GM12878 (cell line): ENCODE results near the gene MYO7A. TPM values are rescaled to one million over a fixed set of nuclear protein-coding genes. Genes with fewer than 3 reads are reported as not detected.

Source experiments
- ATAC-seq: fragments of 200-7000 bp; cut with Tn5 transposase; 3 replicates; pipeline ENCODE4 v1.9.1; 2020; ENCODE audit warnings: mild to moderate bottlenecking, moderate library complexity
- BruUV-seq: library from RNA; stranded (reverse); fragments of 400-500 nt; replicated peaks from 2 replicates; lab custom pipeline; 2021; lab: Mats Ljungman, UMichigan
- CTCF ChIA-PET: fragments of 300-600 bp; sonication (Branson Sonifier 250); formaldehyde crosslinking; extraction: SDS; loops from one replicate; lab custom pipeline; 2021; ENCODE audit warnings: inconsistent platforms; lab: Yijun Ruan, JAX
- POLR2A ChIA-PET: fragments of 350-600 bp; formaldehyde crosslinking; extraction: SDS; loops from one replicate; lab custom pipeline; 2021; ENCODE audit warnings: inconsistent platforms; lab: Charles Lee
- RAD21 ChIA-PET: fragments of 300-600 bp; sonication (Branson Sonifier 250); formaldehyde crosslinking; loops from one replicate; lab custom pipeline; 2023; ENCODE audit warnings: antibody characterized with exemption; ENCODE audit not compliant: unreplicated experiment; lab: Charles Lee
- SMC1A ChIA-PET: fragments of 300-600 bp; sonication (Branson Sonifier 250); formaldehyde crosslinking; loops from one replicate; lab custom pipeline; 2023; ENCODE audit not compliant: unreplicated experiment, uncharacterized antibody; lab: Charles Lee
- DNase-seq: peaks from one replicate; pipeline ENCODE4 v3.0.0-alpha.2; 2011; ENCODE audit warnings: low read depth, low spot score
- FAIRE-seq: peaks from 3 replicates; lab custom pipeline; 2011; peaks lifted over from hg19 to GRCh38; lab: Jason Lieb, UNC
- H2AFZ ChIP-seq: 2 replicates; pipeline ENCODE4 v1.6.0; 2011; ENCODE audit warnings: low read depth, low read length, control low read depth; ENCODE audit not compliant: control insufficient read depth
- H3K27ac ChIP-seq: 2 replicates; pipeline ENCODE4 v1.5.1; 2011; ENCODE audit warnings: control low read depth; ENCODE audit not compliant: control insufficient read depth, insufficient read depth
- H3K27me3 ChIP-seq, 2 experiments: replicated peaks in 1 of 2; 2 replicates each; pipeline versions ENCODE4 v1.6.0 to v1.6.1; 2011; ENCODE audit warnings: low read length in 1 of 2; ENCODE audit not compliant: control insufficient read depth in 2 of 2, insufficient read depth in 2 of 2
- H3K36me3 ChIP-seq, 2 experiments: 2 replicates each; pipeline ENCODE4 v1.5.1; 2011; ENCODE audit warnings: low read length in 1 of 2; ENCODE audit not compliant: control insufficient read depth in 2 of 2, insufficient read depth in 2 of 2
- H3K4me1 ChIP-seq: 2 replicates; pipeline ENCODE4 v1.6.1; 2011; ENCODE audit warnings: mild to moderate bottlenecking, low read length, moderate library complexity, mixed read lengths; ENCODE audit not compliant: control insufficient read depth, insufficient read depth
- H3K4me2 ChIP-seq: 2 replicates; pipeline ENCODE4 v1.6.0; 2011; ENCODE audit warnings: control low read depth; ENCODE audit not compliant: control insufficient read depth, insufficient read depth
- H3K4me3 ChIP-seq: fragments of 200-600 bp; sonication (generic); 2 replicates; pipeline ENCODE4 v1.5.1; 2016
- H3K79me2 ChIP-seq: 2 replicates; pipeline ENCODE4 v1.6.0; 2011; ENCODE audit warnings: low read length; ENCODE audit not compliant: control insufficient read depth, insufficient read depth
- H3K9ac ChIP-seq: 2 replicates; pipeline ENCODE4 v1.8.0; 2011; ENCODE audit warnings: low read length, control low read depth, mixed read lengths; ENCODE audit not compliant: control insufficient read depth, insufficient read depth
- H3K9me3 ChIP-seq: replicated peaks from 3 replicates; pipeline ENCODE4 v1.5.1; 2011; ENCODE audit warnings: mild to moderate bottlenecking, low read length; ENCODE audit not compliant: control insufficient read depth, insufficient read depth
- H4K20me1 ChIP-seq: 2 replicates; pipeline ENCODE4 v1.6.0; 2011; ENCODE audit not compliant: control insufficient read depth, insufficient read depth
- ETV6 ChIP-seq, 2 experiments: fragments of 450-650 bp in 1 of 2; IDR thresholded peaks in 1 of 2; conservative IDR thresholded peaks in 1 of 2; 2 replicates each; pipeline ENCODE4 v1.6.1; 2014; ENCODE audit warnings: antibody characterized with exemption in 1 of 2, borderline replicate concordance in 1 of 2, low read depth in 1 of 2, mild to moderate bottlenecking in 1 of 2, moderate library complexity in 1 of 2
- FOXM1 ChIP-seq: IDR thresholded peaks from 2 replicates; pipeline ENCODE4 v1.6.1; 2012; ENCODE audit warnings: low read depth, mild to moderate bottlenecking, inconsistent platforms, low read length, moderate library complexity
- MYC ChIP-seq: IDR thresholded peaks from 2 replicates; pipeline ENCODE4 v1.6.1; 2011; ENCODE audit warnings: mild to moderate bottlenecking, low read length, moderate library complexity, inconsistent platforms; ENCODE audit not compliant: insufficient read depth, insufficient replicate concordance, insufficient read length, severe bottlenecking
- RBBP5 ChIP-seq: fragments of 200-600 bp; sonication (generic); conservative IDR thresholded peaks from 2 replicates; pipeline ENCODE4 v1.6.1; 2016
- RELA ChIP-seq: fragments of 450-650 bp; IDR thresholded peaks from 2 replicates; pipeline ENCODE4 v1.8.0; 2014; ENCODE audit warnings: borderline replicate concordance; ENCODE audit not compliant: partially characterized antibody
- TCF7 ChIP-seq: IDR thresholded peaks from 2 replicates; pipeline ENCODE4 v1.6.1; 2014; ENCODE audit warnings: antibody characterized with exemption, borderline replicate concordance
- ZBTB4 ChIP-seq: fragments of 450-650 bp; formaldehyde crosslinking; IDR thresholded peaks from 2 replicates; pipeline ENCODE4 v1.4.0; 2022; ENCODE audit warnings: mild to moderate bottlenecking, moderate library complexity
- ZSCAN29 ChIP-seq: fragments of 450-650 bp; IDR thresholded peaks from 2 replicates; pipeline ENCODE4 v1.6.1; 2017; ENCODE audit warnings: mild to moderate bottlenecking, moderate library complexity
- WGBS: methylation state at CpG from one replicate; pipeline ENCODE4 v1.1.6; 2016; ENCODE audit warnings: low lambda C conversion rate; ENCODE audit not compliant: insufficient replicate concordance, insufficient coverage; ENCODE audit errors: missing lambda C conversion rate; 5-methylcytosine and 5-hydroxymethylcytosine counted together
- in situ Hi-C: fragments of 300-500 bp; cut with MboI; formaldehyde crosslinking; loops from 9 replicates; pipeline ENCODE4 v1.14.3; 2018; ENCODE audit warnings: mixed read lengths
- intact Hi-C: fragments of 100-400 bp; cut with micrococcal nuclease; formaldehyde crosslinking; loops from one replicate; pipeline ENCODE4 v1.14.2; 2022; ENCODE audit not compliant: unreplicated experiment
- polyA plus RNA-seq, 11 experiments: library from polyadenylated mRNA; depleted of rRNA in 4 of 11; unstranded in 6 of 11; stranded (reverse) in 5 of 11; fragments of >200 nt; fragmentation: Nextera tagmentation in 4 of 11; fragmentation: Illumina TruSeq in 1 of 11; extraction: Ambion mirVana in 4 of 11; extraction: Trizol in 1 of 11; gene quantifications; 1 replicate in 1 of 11; 2 replicates in 10 of 11; pipeline versions ENCODE4 v1.2.1 to v1.2.3, GENCODE V29; 2011 to 2016; ENCODE audit warnings: inconsistent platforms in 2 of 11, missing spikeins in 2 of 11, low read depth in 1 of 11
- total RNA-seq, 4 experiments: library from RNA; depleted of rRNA in 3 of 4; stranded (reverse); fragments of >200 nt in 3 of 4; fragmentation: Illumina TruSeq in 1 of 4; extraction: Trizol in 1 of 4; gene quantifications; 2 replicates each; pipeline versions ENCODE4 v1.2.1 to v1.2.3, GENCODE V29; 2013 to 2021

Gene MYO7A
- total and polyA plus RNA-seq, 10 of the 15 experiments (the other 5 are each of a cell fraction or from before 2014, with no cell fraction given), result 0.01 to 0.21 (median 0.04) TPM; not detected in 6

- intact Hi-C loops (no loop called here), in situ Hi-C loops (no loop called here)
- CTCF ChIA-PET, result interaction anchor here (3.3 kb wide), 1 partner anchor 22 kb away, joined by 12 read pairs; no protein-coding TSS in a partner anchor
- DNase-seq (no peak), FAIRE-seq (no peak), ATAC-seq (no peak)
- POLR2A ChIA-PET, result interaction anchor here (0.6 kb wide), 1 partner anchor 8 kb away, joined by 3 read pairs; no protein-coding TSS in a partner anchor
- RAD21 ChIA-PET, result no interaction called here
- H2AFZ ChIP-seq, result no peak overlapping the region
- no peaks in the 10 kb centered on the region for H4K20me1 ChIP-seq
- TF ChIP-seq ZBTB4 (CRISPR knock-in tag), result no peak
- TF ChIP-seq RBBP5, result no peak
- no peak for TF ChIP-seq ZSCAN29
- TF ChIP-seq ETV6 (conservative IDR thresholded peaks at IDR 0.05 in 1 of 2, IDR thresholded peaks at IDR 0.05 in 1 of 2; ENCODE audit: borderline replicate concordance in 1 of 2, low read depth in 1 of 2), result no peak
- TF ChIP-seq TCF7, result no peak
- TF ChIP-seq RELA, result no peak
- no peak for TF ChIP-seq MYC
- TF ChIP-seq FOXM1, result no peak
- H3K4me1 ChIP-seq, result no peaks in the 10 kb centered on the region
- no peak overlapping the region for H3K9ac ChIP-seq
- BruUV-seq, result no TSS peak
- no peaks in the 10 kb centered on the region for H3K79me2 ChIP-seq
- SMC1A ChIA-PET, result interaction anchor here (0.7 kb wide), 1 partner anchor 1428 kb away, joined by 3 read pairs; no protein-coding TSS in a partner anchor
- no peak overlapping the region for H3K27ac ChIP-seq
- 61% methylated on average over 13 of the region's 13 CpGs for WGBS
- no peak overlapping the region for H3K4me3 ChIP-seq
- H3K9me3 ChIP-seq, result no peaks in the 10 kb centered on the region
- no peaks in the 10 kb centered on the region; a peak in 1 of 4 replicates for H3K27me3 ChIP-seq
- no peaks in the 10 kb centered on the region for H3K36me3 ChIP-seq
- H3K4me2 ChIP-seq, result no peak overlapping the region
Measured at GRCh38 chr11:77114089-77114463, 14.0 kb upstream of the MYO7A start.
